HTERT RPE-1 (cell line): Measurements from ENCODE around the gene ITGB1.
"Not testable (repeated sequence)": the region's sequence is repeated elsewhere in the genome, so short reads cannot be mapped to it uniquely, and the experiment has no call there.

ENCODE experiments used
- in situ Hi-C: fragments of 300-500 bp; cut with MboI; formaldehyde crosslinking; loops from 4 replicates; pipeline ENCODE4 v1.14.3; 2020; ENCODE audit warnings: low sequenced_read_pairs

Gene ITGB1

DNA sequence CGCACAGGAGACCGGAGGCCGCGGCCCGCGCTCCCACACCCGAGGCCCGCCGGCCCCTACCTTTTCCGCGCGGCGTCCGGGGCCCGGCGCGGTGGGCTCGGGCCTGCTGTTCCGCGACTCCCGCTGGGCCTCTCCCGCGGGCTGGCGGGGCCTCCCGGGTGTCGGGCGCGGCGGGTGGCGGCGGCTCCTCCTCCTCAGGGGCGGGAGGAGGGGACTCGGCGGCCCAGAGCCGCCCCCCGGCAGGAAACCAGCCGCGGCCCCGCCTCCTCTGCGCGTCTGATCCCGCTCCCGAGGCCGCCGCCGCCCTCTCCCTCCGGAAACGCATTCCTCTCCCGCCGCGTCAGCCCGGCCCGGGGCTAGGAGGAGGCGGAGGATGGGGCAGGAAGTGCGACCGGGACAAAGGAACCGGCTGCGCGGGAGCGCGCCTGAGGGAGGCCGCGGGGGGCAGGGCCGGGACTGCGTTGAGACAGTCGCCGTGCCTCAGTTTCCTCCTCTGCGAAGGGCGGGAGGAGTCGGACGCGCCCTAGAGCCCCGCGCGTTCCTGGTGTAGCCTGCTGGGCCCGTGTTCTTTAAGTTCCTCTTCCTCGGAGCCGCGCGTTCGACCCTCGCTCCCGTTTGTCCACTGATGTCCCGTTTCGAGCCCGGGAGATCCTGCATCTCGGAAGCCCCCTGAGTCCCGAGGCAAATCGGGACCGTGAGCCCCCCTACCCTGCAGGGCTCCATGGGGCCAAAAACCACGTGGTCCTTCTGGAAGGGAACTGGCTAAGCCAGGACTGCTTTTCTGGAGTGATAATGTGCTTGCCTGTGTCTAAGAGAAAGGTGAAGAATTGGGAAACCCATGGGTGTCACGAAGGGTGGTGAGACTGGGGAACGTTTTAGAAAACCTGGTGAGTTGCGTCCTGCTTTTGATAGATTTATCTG lies at the start of gene ITGB1:
Gene ITGB1 (minus strand): TSS at position 146 of the 921 bp plus-strand sequence. CDS start 22,672 bp downstream, outside the sequence.
- in situ Hi-C loops: no loop called here

GRCh38 chr10:33006342-33006887 lies 48.4 kb upstream of the ITGB1 start:
- in situ Hi-C loops: no loop called here

DNA sequence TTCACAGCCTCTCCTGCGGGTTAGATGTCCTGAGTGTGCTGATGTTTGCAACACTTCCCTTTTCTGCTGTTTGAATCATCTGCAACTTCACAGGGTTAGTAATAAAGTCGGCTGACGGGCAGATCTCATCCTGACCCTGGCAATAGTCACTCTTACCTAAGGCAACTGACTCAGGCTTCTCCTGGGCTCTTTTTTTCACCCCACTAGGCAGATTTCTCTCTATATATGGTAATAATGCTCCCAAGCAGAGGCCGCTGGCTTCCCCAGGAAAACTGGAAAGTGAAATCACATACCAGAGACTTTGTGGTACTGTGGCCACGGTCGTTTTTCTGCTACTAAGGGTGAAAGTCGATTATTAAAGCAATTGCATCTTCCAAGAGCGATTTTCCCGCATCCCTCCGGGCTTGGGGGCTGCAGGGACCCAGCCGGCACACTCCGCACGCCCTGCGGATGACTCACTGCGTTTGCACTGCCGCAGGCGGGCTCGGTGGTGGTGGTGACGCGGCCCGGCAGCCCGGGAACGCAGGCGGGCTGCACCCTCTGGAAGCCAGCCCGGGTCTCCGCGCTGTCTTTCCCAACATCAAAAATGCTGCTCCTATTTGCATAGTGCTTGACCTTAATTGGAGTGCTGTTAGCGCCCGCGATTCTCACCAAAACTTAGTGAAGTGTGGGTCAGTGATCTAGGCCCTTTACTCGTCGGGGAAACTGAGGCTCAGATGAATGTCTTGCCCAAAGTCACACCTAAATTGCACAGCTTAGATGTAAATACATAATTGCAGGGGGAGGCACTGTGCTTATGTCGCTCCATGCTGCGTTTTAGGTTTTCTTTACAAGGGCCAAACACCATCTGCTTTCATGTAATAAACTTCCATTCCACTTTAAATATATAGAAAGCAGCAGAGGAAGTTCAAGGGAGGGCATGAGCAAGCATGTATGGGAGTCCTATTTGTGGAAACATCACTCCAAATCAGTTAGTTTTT lies 47.6 kb upstream of the ITGB1 start:
- in situ Hi-C loops: no loop called here

DNA sequence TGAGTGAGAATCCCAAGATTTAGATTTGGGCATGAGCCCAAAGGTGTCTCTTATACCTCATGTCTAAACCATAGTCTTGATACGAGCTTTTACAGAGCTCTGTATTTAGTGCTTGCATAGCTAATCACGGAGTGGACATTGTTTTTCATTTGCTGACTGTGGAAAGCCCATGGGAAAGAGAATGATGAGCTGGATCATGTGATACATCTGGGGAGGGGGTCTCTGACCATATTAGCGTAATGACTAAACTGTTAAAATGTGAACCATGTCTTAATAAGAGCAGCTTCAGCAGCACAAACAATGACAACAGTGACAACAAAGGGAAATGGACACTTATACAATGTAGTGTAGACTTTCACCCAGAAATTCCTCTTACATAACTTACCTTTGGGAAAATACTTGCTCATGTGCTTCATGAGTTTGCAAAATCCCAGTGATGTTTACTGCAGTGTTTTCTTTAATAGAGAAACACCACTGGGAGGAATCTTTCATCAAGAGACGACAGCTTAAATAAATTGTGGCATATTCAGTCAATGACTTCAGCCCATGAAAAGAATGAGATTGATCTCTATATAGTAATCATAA lies 44.0 kb upstream of the ITGB1 start:
- in situ Hi-C loops: no loop called here

DNA sequence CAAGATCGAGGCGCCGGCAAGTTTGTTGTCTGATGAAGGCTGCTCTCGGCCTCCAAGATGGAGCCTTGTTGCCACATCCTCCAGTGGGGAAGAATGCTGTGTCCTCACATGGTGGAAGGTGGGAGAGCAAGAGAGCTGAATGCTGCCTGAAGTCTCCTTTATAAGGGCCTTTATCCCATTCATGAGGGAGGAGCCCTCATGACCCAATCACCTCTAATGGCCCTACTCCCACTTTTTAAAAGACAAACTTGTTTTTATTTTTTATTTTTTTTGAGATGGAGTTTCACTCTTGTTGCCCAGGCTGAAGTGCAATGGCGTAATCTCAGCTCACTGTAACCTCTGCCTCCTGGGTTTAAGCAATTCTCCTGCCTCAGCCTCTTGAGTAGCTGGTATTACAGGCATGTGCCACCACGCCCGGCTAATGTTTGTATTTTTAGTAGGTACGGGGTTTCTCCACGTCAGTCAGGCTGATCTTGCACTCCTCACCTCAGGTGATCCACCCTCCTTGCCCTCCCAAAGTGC lies 40.1 kb upstream of the ITGB1 start:
- in situ Hi-C loops: not testable (repeated sequence)

- in situ Hi-C loops: no loop called here
Measured at GRCh38 chr10:32995751-32996150, 37.7 kb upstream of the ITGB1 start.

DNA sequence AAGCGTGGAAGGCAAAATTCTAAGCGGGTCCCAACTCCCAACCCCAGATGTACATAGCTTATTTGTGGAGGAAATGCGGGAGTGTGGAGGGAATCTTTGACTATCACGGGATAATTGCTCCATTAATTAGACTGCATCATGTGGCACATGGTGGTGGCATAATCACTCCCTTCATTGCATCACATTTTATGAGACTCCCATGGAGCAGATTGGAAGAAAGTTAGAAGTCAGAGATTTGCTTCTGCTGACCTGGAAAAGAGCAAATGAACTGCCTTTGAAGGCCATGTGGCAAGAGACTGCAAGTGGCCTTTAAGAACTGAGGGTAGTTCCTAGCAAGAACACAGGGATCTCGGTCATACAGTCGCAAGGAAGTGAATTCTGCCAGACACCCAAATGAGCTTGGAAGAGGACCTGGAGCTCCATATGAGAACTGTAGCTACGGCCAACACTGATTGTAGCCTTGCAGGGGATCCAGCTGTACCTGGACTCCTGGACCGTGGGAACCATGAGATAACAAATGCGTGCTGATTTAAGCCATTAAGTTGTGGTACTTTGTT lies 37.1 kb upstream of the ITGB1 start:
- in situ Hi-C loops: no loop called here

- in situ Hi-C loops: not testable (repeated sequence)
Measured at GRCh38 chr10:32994632-32995031, 36.6 kb upstream of the ITGB1 start.

GRCh38 chr10:32992310-32992709 lies 34.3 kb upstream of the ITGB1 start:
- in situ Hi-C loops: not testable (repeated sequence)

- in situ Hi-C loops: no loop called here
Measured at GRCh38 chr10:32990811-32991210, 32.8 kb upstream of the ITGB1 start.

GRCh38 chr10:32988604-32989003 lies 30.6 kb upstream of the ITGB1 start:
- in situ Hi-C loops: no loop called here

GRCh38 chr10:32987172-32987571 lies 29.1 kb upstream of the ITGB1 start:
- in situ Hi-C loops: no loop called here

DNA sequence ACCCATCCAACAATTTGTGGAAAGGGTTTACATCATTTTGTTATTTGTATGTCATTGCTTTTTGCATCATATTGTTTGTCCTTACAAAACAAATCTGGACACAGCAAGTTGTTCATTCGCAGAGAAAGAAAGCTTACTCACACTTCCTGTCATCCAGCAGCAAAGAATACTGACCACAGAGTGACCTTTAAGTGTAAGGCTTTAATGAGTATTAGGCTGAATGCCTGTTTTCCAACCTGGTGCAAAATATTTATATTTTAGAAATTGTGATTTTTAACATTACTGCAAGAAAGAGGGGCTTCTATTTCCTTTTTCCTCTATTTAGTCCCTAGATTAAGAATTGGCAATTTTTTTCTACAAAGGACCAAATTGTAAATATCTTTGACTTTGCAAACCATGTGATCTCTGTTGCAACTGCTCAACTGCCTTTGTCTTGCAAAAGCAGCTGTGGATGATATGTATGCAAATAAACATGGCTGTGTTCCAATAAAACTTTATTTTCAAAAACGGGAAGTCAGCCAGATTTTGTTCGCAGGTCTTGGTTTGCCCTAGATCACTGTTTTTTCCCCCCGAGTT lies 27.8 kb upstream of the ITGB1 start:
- in situ Hi-C loops: no loop called here

DNA sequence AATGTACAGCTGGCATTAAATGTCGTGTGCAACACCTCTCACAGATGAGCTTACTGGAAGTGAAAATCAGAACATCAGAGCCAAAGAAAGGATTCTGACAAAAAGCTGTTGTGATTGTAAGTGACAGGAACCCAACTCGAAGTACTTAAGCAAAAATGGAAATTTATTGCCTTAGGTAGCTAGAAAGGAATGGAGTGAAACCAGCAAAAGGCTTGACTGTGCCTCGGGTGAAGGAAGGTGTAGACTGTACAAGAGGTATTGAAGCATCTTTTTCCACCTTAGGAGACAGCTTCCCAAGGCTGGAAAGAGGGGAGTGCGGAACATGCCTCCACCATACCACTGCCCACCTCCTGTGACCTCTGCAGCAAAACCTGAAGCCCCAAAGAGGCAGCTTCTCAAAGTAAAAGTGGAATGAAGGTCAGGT lies 27.3 kb upstream of the ITGB1 start:
- in situ Hi-C loops: no loop called here

DNA sequence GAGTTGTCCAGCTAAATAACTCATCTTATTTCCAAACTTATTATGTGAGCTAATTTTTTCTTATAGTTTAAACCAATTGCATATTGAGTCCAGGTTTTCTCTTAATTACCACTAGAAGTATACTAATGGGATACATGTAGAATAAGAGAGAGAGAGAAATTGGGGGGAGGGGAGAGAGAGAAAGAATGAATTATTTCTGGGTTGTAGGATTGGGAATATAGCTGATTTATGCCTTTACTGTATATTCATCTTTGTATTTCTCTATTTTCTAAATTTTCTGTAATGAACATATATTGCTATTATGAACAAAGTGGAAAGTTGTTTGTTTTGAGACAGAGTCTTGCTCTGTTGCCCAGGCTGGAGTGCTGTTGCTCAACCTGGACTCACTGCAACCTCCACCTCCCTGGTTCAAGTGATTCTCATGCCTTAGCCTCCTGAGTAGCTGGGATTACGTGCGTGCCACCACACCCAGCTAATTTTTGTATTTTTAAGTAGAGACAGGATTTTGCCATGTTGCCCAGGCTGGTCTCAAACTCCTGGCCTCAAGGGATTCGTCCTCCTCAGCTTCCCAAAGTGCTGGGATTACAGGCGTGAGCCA lies 26.1 kb upstream of the ITGB1 start:
- in situ Hi-C loops: no loop called here

DNA sequence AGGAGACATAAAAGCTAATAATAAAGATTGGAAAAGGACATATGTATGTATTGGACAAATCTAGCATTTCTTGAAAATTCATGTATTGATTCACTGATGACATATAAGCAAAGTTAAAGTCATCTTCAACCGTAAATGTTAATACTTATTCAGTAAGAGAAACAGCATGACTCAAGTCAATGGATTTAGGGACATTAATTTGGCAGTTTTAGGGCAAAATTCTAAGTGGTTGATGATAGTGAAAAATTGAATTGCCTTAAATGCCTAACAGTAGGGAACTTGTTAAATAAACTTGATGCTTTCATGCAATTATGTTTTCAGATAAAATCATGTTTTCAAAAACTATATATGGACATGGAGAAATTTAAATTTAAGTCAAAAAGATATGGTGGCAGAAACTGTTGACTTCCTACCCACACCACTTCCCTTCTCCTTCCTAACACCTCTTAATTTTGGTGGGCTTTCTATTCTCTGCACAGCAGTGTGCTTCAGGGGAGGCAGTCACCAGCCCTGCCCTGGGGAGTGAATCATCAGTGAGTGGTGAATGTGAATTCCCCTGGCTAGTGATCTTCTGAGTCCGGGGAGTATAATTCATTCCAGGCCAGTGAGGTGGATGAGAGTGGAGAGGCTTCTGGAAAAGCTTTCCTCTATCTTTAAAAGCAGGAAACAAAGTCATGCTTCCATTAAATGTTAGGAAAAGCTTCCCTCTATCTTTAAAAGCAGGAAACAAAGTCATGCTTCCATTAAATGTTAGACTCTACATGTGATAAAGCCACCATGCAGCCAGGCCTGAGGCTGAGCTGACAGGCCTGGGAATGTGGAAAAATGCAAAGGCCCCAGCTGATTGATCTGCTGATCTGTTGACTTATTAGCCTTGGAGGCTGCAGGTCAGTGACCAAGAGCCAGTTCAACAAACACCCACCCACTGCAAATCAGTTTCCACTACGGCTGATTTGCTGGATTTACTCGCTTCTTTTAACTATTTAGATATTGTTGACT lies 25.2 kb upstream of the ITGB1 start:
- in situ Hi-C loops: no loop called here

DNA sequence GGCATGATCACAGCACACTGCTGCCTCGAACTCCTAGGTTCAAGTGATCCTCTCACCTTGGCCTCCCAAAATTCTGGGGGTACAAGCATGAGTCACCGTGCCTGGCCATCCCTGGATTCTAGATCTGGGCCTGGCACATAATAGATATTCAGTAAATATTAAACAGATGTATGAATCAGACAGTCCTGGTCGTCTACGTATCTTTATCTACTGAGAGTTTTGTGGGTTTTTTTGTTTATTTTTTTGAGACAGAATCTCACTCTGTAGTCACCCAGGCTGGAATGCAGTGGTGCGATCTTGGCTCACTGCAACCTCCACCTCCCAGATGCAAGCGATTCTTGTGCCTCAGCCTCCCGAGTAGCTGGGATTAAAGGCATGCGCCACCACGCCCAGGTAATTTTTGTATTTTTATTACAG lies 24.3 kb upstream of the ITGB1 start:
- in situ Hi-C loops: no loop called here

GRCh38 chr10:32981760-32982159 lies 23.7 kb upstream of the ITGB1 start:
- in situ Hi-C loops: no loop called here
